WTC11 (cell line): Measurements from ENCODE around the gene LRTM2. TPM values are rescaled to one million over a fixed set of nuclear protein-coding genes. Genes with fewer than 3 reads are reported as not detected.

ENCODE experiments used
- ATAC-seq: fragments of 200-7000 bp; cut with Tn5 transposase; 2 replicates; pipeline ENCODE4 v1.10.0; 2021; ENCODE audit warnings: mild to moderate bottlenecking, moderate library complexity
- CTCF ChIA-PET: fragments of 300-600 bp; sonication (Branson Sonifier 250); formaldehyde crosslinking; loops from one replicate; lab custom pipeline; 2021; ENCODE audit warnings: antibody characterized with exemption; lab: Charles Lee
- POLR2A ChIA-PET: fragments of 350-600 bp; sonication (Branson Sonifier 250); formaldehyde crosslinking; loops from one replicate; lab custom pipeline; 2021; ENCODE audit warnings: antibody characterized with exemption; lab: Charles Lee
- DNase-seq: peaks from one replicate; pipeline ENCODE4 v3.0.0; 2021; ENCODE audit warnings: low spot score
- H3K27ac Mint-ChIP-seq: 2 replicates; pipeline ENCODE4 v1.8.0; 2021; ENCODE audit warnings: mixed read lengths
- H3K27me3 Mint-ChIP-seq: 2 replicates; pipeline ENCODE4 v1.8.0; 2021; ENCODE audit warnings: low read depth, mild to moderate bottlenecking, moderate library complexity, mixed read lengths
- H3K36me3 Mint-ChIP-seq: 2 replicates; pipeline ENCODE4 v1.8.0; 2021; ENCODE audit warnings: mixed read lengths
- H3K4me1 Mint-ChIP-seq: 2 replicates; pipeline ENCODE4 v1.8.0; 2022; ENCODE audit warnings: mixed read lengths
- H3K4me3 Mint-ChIP-seq: 2 replicates; pipeline ENCODE4 v1.8.0; 2021; ENCODE audit warnings: mild to moderate bottlenecking, moderate library complexity, mixed read lengths
- H3K9me3 Mint-ChIP-seq: 2 replicates; pipeline ENCODE4 v1.8.0; 2021; ENCODE audit warnings: mixed read lengths
- NR1H2 ChIP-seq: sonication (generic); formaldehyde crosslinking; IDR thresholded peaks from 2 replicates; pipeline ENCODE4 v1.9.0; 2021; ENCODE audit warnings: mild to moderate bottlenecking, moderate library complexity, missing genetic modification reagents
- ZNF671 ChIP-seq: fragments of 250-450 bp; sonication (Bioruptor Pico); IDR thresholded peaks from 2 replicates; pipeline ENCODE4 v1.8.0; 2021; ENCODE audit warnings: mild to moderate bottlenecking
- total RNA-seq: library from RNA; stranded (reverse); gene quantifications from 3 replicates; pipeline ENCODE4 v1.2.3, GENCODE V29; 2021

The LRTM2 gene
- total RNA-seq, 1 experiment from 2014 or later: 0.66 TPM

- Mint-ChIP-seq H3K4me1 (no peaks in the 10 kb centered on the region), H3K4me3 (no peak overlapping the region), H3K27ac (no peak overlapping the region), H3K36me3 (no peaks in the 10 kb centered on the region), H3K27me3 (no peaks in the 10 kb centered on the region; the same call in 1 of the 2 replicates), H3K9me3 (peaks cover 5% of the 10 kb centered on the region)
- TF ChIP-seq NR1H2 (CRISPR knock-in tag): no peak
- no peak for TF ChIP-seq ZNF671 (CRISPR knock-in tag)
- POLR2A ChIA-PET: no interaction called here
- CTCF ChIA-PET: no interaction called here
- ATAC-seq (no peak), DNase-seq (no peak)
Measured at GRCh38 chr12:1885599-1886245, 65.4 kb downstream of the LRTM2 start.

Other genes with a start within 250 kb of the LRTM2 start
- gene FBXL14, start 226.0 kb upstream of the LRTM2 start, total RNA-seq: 12.0 to 14.6 TPM (median 12.9 TPM) in 3 replicates
- gene WNT5B, start 191.3 kb upstream of the LRTM2 start, total RNA-seq: 4.3 to 4.6 TPM (median 4.5 TPM) in 3 replicates
- gene ADIPOR2, start 129.5 kb upstream of the LRTM2 start, total RNA-seq: 36.0 to 39.2 TPM (median 38.4 TPM) in 3 replicates
- gene CACNA2D4, start 98.1 kb downstream of the LRTM2 start, total RNA-seq: 0.04 to 0.46 TPM (median 0.25 TPM) in 3 replicates
- 19.4 to 25.1 TPM (median 23.3 TPM) in 3 replicates for gene DCP1B, start 183.9 kb downstream of the LRTM2 start, total RNA-seq
- 1.7 to 2.2 TPM (median 2.1 TPM) in 3 replicates for gene CACNA1C, start 232.4 kb downstream of the LRTM2 start, total RNA-seq